GM18511 (cell line): Measurements from ENCODE around the gene SYNJ2.

Experiments used
- ATAC-seq: cut with Tn5 transposase; IDR thresholded peaks from one replicate; pipeline ENCODE4 v1.9.1; 2021; ENCODE audit warnings: mild to moderate bottlenecking, moderate library complexity; ENCODE audit not compliant: unreplicated experiment

The SYNJ2 gene

GRCh38 chr6:158026901-158027589, 45.4 kb downstream of the SYNJ2 start:
- ATAC-seq, result no peak

- ATAC-seq, result no peak
These were observed 46.1 kb downstream of the SYNJ2 start for GRCh38 chr6:158027590-158028285.

GRCh38 chr6:158028421-158028820, 46.8 kb downstream of the SYNJ2 start:
- ATAC-seq, result no peak

- no peak for ATAC-seq
These were observed 47.2 kb downstream of the SYNJ2 start for GRCh38 chr6:158028876-158029275.

GRCh38 chr6:158029668-158030230, 48.1 kb downstream of the SYNJ2 start:
- ATAC-seq, result no peak

- ATAC-seq, result no peak
These were observed 49.0 kb downstream of the SYNJ2 start for GRCh38 chr6:158030380-158031300.

GRCh38 chr6:158031381-158032353, 50.0 kb downstream of the SYNJ2 start:
- ATAC-seq, result peak; percentile 51

GRCh38 chr6:158032354-158032733, 50.7 kb downstream of the SYNJ2 start:
- no peak for ATAC-seq

GRCh38 chr6:158033077-158033750, 51.6 kb downstream of the SYNJ2 start:
- no peak for ATAC-seq

GRCh38 chr6:158033751-158034702, 52.4 kb downstream of the SYNJ2 start:
- no peak for ATAC-seq

GRCh38 chr6:158036261-158036660, 54.6 kb downstream of the SYNJ2 start:
- ATAC-seq, result no peak

GRCh38 chr6:158037021-158037420, 55.4 kb downstream of the SYNJ2 start:
- ATAC-seq, result no peak

- no peak for ATAC-seq
These were observed 56.1 kb downstream of the SYNJ2 start for GRCh38 chr6:158037771-158038170.

GRCh38 chr6:158038291-158039177, 56.9 kb downstream of the SYNJ2 start:
- ATAC-seq, result no peak

GRCh38 chr6:158039178-158039557, 57.5 kb downstream of the SYNJ2 start:
- no peak for ATAC-seq

- no peak for ATAC-seq
These were observed 57.9 kb downstream of the SYNJ2 start for GRCh38 chr6:158039571-158040050.
